GM21717 (cell line): Measurements from ENCODE around the gene PLCXD1.
"Not testable (repeated sequence)": the region's sequence is repeated elsewhere in the genome, so short reads cannot be mapped to it uniquely, and the experiment has no call there.

Experiments
- ATAC-seq: cut with Tn5 transposase; IDR thresholded peaks from one replicate; pipeline ENCODE4 v1.9.1; 2021; ENCODE audit warnings: mild to moderate bottlenecking, moderate library complexity; ENCODE audit not compliant: unreplicated experiment

PLCXD1 gene

DNA sequence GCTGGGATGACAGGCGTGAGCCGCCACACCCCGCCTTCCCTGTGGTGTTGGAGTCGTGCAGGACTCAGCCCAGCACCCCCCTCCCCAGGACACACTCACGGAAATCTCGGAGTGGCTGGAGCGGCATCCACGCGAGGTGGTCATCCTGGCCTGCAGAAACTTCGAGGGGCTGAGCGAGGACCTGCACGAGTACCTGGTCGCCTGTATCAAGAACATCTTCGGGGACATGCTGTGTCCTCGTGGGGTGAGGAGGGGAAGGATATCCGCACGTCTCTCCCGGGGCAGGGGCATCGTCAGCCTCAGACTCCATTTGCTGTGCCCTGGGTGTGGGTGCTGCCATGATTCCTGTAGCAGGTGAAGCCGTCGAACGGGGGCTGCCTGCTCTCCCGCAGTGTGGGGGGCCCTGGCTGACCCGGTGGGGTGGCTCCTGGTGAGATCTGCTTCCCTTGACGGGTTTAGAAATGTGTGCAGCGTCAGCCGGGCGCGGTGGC lies 10.3 kb downstream of the PLCXD1 start:
- ATAC-seq, result no peak

DNA sequence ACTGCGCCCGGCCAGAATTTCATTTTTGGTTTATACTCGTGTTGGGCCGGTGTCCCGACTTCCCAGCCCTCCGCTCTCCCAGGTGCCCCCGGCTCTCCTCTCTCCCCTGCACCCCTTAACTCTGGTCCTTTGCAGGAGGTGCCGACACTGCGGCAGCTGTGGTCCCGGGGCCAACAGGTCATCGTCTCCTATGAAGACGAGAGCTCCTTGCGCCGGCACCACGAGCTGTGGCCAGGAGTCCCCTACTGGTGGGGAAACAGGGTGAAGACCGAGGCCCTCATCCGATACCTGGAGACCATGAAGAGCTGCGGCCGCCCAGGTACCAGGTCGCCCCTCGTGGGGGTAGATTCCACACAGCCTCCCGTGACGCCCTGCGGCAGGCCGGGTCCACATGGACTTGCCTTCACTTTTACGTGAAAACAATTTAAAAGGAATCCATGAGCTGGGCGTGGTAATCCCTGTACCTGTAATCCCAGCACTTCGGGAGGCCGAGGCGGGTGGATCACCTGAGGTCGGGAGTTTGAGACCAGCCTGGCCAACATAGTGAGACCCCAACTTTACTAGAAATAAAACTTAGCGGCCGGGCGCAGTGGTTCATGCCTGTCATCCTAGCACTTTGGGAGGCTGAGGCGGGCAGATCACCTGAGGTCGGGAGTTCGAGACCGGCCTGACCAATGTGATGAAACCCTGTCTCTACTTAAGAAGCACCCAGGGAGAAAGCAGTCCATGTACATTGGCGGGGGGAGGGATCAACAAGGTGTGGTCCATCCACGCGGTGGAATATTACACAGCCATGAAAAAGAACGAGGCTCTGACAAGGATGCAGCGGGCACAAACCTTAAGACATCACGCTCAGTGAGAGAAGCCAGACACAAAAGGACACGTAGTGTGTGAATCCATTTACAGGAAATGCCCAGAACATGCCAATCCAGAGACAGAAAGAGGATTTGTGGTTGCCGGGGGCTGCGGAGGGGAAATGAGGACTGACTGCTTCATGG lies 12.0 kb downstream of the PLCXD1 start:
- ATAC-seq, result no peak

DNA sequence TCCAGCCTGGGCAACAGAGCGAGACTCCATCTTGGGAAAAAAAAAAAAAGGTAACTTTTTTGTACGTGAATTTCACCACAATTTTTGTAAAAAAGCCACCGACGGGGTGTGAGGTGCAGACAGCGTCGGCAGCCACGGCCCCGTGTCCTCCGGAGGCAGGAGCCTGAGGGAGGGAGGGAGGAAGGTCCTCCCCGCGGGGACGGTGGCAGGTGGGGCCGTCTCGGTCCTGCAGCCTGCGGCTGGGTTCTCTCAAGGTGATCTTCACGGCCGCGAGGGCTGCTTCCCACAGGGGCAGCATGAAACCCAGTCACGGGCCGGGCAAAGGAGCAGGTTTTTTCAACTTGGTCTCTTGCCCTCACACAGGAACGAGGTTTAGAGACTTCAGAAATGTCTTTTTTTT lies 14.0 kb downstream of the PLCXD1 start:
- ATAC-seq, result no peak

DNA sequence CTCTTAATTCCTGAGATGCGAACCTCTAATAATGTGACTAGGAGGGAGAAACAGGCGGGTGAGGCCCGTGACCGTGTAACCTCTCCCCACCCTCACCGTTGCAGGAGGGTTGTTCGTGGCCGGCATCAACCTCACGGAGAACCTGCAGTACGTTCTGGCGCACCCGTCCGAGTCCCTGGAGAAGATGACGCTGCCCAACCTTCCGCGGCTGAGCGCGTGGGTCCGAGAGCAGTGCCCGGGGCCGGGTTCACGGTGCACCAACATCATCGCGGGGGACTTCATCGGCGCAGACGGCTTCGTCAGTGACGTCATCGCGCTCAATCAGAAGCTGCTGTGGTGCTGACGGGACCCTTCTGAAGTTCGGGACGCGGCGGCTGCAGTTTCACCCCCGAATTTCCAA lies 17.8 kb downstream of the PLCXD1 start:
- ATAC-seq, result no peak

DNA sequence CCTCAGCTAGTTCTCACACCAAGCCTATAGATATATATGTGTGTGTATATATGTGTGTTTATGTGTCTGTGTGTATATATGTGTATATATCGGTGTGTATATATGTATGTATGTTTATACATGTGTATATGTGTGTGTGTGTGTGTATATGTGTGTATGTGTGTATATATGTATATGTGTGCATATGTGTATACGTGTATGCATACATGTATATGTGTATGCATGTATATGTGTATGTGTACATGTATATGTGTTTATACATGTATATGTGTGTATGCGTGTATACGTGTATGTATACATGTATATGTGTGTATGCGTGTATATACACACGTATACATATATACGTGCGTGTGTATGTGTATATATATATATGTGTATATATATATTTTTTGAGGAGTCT lies 19.2 kb downstream of the PLCXD1 start:
- no peak for ATAC-seq

DNA sequence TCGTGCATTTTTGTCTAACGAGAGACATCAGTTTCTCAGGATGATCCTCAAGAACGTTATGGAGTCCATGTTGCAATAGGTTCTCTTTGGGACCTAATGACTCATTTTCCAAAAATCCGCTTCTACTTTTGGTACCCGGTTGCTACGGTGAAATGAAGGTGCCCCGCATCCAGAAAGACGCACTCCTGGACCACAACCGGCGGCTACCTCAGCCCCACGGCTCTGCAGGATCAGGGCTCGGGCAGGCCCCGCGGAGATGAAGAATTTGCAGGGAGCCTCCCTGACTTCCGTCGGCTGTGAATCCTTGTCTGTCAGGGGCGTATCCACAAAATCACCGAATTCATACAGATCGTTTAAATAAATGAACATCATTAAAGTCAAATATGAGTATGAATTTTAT lies 21.8 kb downstream of the PLCXD1 start:
- ATAC-seq, result no peak

DNA sequence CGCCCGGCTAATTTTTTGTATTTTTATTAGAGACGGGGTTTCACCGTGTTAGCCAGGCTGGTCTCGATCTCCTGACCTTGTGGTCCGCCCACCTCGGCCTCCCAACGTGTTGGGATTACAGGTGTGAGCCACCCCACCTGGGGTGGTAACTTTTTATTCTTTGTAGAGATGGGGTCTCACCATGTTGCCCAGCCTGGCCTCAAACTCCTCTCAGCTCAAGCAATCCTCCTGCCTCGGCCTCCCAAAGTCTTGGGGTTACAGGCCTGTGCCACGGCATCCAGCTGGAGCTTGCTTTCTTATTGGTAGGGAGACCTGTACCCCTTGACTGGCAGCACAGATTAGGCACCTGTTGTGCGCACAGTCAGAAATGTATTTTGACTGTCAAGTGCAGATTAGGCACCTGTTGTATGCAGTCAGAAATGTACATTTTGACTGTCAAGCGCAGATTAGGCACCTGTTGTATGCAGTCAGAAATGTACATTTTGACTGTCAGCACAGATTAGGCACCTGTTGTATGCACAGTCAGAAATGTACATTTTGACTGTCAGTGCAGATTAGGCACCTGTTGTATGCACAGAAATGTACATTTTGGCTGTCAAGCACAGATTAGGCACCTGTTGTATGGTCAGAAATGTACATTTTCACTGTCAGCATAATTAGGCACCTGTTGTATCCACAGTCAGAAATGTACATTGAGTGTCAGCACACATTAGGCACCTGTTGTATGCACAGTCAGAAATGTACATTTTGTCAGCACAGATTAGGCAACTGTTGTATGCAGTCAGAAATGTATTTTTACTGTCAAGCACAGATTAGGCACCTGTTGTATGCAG lies 24.8 kb downstream of the PLCXD1 start:
- not testable (repeated sequence) for ATAC-seq

DNA sequence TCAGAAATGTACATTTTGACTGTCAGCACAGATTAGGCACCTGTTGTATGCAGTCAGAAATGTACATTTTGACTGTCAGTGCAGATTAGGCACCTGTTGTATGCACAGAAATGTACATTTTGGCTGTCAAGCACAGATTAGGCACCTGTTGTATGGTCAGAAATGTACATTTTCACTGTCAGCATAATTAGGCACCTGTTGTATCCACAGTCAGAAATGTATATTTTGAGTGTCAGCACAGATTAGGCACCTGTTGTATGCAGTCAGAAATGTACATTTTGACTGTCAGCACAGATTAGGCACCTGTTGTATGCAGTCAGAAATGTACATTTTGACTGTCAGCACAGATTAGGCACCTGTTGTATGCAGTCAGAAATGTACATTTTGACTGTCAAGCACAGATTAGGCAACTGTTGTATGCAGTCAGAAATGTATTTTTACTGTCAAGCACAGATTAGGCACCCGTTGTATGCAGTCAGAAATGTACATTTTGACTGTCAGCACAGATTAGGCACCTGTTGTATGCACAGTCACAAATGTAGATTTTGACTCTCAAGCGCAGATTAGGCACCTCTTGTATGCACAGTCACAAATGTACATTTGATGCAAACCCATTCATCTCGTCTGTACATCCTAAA lies 25.6 kb downstream of the PLCXD1 start:
- ATAC-seq, result not testable (repeated sequence)

DNA sequence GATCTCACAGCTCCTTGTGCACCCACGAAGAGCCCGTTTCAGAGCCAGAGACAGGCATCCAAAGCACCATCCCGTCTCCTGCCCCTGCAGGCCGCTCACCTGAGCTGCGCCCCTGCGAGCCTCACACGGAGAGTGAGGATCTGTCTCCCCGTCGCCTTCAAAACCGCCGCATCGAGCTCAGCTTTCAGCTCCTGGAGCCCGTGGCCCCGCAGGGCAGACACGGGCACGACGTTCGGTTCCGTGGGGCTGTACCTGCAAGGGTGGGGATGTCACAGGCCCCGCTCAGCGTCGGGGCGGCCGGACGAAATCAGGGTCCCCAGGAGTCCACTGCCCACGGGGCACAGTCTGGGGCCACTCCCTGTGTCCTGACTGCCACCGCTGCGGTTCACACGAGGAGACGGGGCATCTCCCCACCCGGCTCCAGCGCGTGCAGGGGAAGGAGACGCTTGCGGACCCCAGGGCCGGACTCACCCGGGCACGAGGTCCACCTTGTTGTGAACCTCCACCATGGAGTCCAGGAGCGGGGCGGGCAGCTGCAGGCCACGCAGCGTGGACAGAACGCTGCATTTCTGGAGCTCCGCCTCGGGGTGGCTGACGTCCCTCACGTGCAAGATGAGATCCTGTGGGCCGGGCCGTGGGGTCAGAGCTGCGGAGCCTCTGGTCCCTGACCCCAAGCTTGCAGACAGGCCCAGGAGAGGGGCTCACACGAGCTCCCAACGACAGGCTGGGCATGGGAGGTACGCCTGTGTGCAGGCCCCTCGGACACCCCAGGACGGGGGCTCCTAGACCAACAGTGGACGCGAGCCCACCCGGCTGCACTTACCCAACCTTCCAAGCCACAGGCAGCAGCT lies 26.3 kb downstream of the PLCXD1 start:
- ATAC-seq, result no peak

DNA sequence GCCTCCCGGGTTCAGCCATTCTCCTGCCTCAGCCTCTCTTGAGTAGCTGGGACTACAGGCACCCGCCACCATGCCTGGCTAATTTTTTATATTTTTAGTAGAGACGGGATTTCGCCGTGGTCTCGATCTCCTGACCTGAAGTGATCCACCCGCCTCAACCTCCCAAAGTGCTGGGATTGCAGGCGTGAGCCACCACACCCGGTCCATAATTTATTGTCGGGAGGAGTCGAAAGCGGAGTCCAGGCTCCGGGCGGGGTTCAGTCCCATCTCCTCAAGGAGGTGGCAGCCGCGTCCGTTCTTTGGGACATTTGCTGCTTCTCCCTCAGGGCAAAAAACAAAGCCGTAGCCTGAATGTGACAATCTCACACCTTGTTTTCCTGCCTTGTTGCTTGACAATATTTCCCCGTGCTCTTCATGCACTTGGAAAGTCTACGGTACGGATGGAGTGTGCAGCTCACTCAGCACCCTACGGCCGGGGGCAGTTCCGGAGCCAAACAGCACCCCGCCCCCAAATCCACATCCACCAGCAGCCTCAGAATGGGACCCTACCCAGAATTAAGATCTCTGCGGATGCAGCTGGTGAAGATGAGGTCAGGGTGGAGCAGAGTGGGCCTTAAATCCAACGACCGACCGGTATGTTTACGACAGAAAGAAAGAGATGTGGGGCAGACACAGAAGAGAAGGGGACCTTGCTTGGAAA lies 27.8 kb downstream of the PLCXD1 start:
- ATAC-seq, result no peak

DNA sequence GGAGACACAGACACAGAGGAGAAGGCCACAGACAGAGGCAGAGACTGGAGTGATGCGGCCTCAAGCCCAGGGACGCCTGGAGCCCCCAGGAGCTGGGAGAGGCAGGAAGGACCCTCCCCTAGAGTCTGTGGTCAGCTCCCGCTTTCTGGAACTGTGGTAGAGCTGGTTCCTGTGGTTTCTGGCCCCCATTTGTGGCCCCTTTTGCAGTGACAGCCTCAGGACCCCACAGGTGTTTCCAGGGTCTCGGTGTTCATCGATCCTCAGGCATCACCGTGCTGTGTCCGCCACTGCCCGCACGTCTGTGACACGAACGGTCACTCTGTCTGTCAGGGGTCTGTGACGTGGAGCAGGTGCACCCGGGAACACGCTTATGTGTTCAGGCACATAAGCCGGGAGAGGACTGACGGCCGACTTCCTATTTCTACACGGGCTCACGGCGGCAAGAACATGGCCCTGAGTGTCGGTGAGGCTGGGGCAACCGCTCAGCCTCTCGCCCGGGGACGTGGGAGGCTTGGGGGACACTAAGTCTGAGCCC lies 29.5 kb downstream of the PLCXD1 start:
- ATAC-seq, result no peak

DNA sequence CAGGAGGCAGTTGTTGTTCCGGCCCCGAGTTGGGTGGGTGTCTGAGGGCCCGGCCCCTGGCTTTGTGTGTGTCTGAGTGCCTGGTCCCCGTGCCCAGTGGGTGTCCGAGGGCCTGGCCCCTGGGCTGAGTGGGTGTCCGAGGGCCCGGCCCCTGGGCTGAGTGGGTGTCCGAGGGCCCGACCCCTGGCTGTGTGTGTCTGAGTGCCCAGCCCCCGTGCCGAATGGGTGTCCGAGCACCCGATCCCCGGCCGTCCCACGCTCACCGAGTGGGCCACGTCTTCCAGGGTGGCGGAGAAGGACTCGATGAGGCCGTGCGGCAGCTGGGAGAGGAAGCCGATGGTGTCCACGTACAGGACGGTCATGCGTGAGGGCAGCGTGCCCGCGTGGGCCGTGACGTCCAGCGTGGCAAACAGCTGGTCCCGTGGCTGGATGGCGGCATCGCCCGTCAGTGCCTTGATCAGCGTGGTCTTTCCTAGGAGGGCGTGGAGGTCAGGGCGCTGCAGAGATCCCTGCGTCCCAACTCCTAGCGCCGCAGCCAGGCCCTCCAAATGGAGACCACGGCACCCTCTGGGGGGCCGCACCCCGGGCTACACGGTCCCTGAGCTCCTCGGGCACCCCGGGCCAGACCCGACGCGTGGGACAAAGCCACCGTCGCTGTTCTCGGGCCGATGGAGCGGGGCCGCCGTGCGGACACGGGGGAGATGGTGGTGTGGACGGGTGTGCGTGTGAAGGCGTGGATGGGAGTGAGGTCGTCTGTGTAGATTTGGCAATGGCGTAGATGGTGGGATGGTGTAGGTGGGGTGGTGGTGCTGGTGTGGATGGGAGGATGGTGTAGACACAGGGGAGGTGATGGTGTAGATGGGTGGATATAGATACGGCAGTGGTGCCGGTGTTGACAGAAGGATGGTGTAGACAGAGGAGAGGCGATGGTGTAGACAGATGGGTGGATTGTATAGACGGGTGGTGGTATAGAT lies 30.3 kb downstream of the PLCXD1 start:
- ATAC-seq, result no peak

DNA sequence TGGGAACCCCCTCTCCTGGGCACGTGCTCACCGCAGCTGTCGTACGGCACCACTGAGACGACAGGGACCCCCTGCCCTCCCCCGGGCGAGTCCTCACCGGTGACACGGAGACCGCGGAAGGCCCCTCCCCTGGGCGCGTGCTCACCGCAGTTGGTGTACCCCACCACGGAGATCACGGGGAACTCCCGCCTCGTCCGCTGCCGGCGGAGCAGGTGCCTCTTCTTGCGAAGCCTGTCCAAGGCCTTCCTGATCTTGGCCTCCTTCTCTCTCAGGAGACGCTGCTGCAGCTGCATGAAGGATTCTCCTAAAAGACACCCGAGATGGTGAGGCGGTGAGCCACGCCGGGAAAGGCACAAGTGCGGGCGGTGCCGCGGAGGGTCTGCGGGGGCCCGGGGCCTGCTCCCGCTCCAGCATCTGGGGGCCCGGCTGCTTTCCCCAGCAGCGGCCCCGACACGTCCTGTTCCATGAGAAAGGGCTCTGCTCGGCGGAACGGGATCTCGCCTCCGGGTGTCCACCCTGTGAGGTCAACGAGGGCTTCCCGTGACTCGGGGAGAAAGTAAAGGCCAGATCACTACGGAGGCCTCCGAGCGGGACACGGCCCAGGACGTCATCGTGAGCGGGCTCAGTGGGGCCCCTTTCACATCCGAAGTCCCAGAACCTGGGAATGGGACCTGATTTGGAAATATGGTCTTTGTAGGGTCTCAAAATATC lies 31.6 kb downstream of the PLCXD1 start:
- ATAC-seq, result no peak

DNA sequence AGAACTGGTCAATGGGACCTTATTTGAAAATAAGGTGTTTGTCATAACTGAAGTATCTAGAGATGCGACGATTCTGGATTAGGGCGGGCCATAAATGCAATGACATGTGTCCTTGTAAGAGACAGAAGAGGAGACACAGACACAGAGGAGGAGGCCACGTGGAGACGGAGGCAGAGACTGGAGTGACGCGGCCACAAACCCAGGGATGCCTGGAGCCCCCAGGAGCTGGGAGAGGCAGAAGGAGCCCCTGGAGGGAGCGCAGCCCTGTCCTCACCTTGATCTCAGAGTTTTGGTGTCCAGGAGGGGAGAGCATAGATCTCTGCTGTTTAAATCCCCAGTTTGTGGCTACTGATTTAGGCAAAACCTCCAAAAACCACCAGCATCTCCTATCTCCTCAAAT lies 32.4 kb downstream of the PLCXD1 start:
- ATAC-seq, result no peak

DNA sequence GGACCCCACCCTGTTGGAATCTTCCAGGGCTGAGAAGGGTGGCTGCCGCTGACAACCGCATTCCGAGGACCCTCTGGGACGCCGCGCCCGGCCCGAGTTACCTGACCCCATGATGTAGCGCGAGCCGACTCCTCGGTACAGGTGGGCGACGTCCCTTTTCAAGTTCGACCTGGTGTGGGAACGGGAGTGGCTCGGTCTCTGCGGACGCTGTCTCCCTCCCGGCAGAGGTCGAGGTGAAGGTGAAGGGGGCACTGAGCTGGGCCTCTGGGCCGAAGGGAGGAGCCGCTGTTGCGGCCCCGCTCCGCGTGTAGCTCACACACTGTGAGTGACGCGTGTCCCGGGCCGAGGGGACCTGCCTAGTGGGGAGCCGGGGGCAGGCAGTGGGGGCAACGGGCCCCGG lies 32.9 kb downstream of the PLCXD1 start:
- no peak for ATAC-seq

DNA sequence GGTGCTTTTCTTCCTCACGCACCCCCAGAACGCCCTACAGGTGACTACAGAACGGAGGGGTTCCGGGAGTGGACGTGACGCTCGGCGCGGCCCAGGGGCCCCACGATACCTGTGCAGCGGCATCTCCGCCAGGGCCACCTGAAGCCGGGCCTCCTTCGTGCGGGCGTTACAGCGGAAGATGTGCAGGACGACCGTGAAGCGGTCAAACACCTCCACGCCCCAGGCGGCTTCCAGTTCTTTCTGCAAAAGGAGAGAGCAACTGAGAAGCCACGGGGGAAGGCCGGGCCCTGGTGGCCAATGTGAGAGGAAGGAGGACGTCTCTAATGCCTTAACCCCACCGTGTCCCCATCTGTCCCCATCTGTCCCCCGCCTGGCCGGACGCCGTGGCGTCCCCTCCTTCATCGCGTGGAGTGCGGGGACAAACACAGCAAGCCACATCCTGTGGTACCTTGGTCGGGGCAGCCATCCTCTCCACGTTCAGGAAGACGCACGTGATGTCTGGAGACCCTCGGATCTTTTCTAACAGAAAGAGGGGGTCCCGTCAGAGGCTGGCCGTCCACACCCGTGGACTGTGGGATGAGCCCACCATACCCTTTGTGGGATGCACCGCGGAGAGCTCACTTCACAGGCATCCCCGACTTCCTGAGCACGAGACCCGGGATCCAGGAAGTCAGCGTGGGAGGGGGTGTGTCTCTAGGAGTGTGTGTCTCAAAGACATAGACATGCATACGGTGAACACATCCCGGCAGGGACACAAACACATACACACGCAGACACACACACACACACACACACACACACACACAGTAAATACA lies 33.8 kb downstream of the PLCXD1 start:
- ATAC-seq, result no peak
